GM12892 (cell line): ENCODE measurements around the gene MAP3K5.

Experiments used
- POLR2A ChIP-seq: IDR thresholded peaks from 2 replicates; pipeline ENCODE4 v1.6.1; 2011; ENCODE audit warnings: low read depth, low read length, control low read depth
- POLR2AphosphoS5 ChIP-seq: IDR thresholded peaks from 2 replicates; pipeline ENCODE4 v1.6.1; 2011; ENCODE audit warnings: low read depth, low read length, control low read depth
- TAF1 ChIP-seq: IDR thresholded peaks from 2 replicates; pipeline ENCODE4 v1.6.1; 2011; ENCODE audit warnings: low read depth, mild to moderate bottlenecking, control low read depth, low read length, borderline replicate concordance

- TF ChIP-seq POLR2AphosphoS5 (no peak), POLR2A (no peak), TAF1 (no peak)
Measured at GRCh38 chr6:136655239-136656014, 136.8 kb downstream of the MAP3K5 start.
